ENCODE data around the gene TRAPPC11.

Gene TRAPPC11

DNA sequence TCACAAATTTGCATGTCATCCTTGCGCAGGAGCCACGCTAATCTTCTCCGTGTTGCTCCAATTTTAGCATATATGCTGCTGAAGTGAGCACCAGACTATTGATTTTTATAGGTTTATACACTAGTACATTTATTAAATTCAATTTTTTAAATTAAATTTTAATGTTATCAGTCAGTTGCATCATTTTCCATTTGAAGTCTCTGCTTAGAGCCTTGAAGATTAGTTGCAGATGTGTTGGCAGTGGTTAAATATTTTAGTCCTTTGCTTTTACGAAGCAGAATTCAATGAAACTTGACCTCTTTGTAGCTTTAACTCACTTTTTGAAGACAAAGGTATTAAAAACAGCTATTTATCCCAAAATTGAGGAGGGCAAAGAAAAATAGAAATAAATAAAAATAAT is 16.5 kb downstream of the TRAPPC11 start:
- DNase-seq (ENCODE audit: extremely low spot score) = no peak
- ChIA-PET POLR2A (no interaction called here), CTCF (no interaction called here)
- TF ChIP-seq, protein P1, sequence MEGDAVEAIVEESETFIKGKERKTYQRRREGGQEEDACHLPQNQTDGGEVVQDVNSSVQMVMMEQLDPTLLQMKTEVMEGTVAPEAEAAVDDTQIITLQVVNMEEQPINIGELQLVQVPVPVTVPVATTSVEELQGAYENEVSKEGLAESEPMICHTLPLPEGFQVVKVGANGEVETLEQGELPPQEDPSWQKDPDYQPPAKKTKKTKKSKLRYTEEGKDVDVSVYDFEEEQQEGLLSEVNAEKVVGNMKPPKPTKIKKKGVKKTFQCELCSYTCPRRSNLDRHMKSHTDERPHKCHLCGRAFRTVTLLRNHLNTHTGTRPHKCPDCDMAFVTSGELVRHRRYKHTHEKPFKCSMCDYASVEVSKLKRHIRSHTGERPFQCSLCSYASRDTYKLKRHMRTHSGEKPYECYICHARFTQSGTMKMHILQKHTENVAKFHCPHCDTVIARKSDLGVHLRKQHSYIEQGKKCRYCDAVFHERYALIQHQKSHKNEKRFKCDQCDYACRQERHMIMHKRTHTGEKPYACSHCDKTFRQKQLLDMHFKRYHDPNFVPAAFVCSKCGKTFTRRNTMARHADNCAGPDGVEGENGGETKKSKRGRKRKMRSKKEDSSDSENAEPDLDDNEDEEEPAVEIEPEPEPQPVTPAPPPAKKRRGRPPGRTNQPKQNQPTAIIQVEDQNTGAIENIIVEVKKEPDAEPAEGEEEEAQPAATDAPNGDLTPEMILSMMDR (IDR thresholded peaks at IDR 0.05; ENCODE audit: control extremely low read depth, extremely low read depth, low read depth, missing control alignments) = no peak

DNA sequence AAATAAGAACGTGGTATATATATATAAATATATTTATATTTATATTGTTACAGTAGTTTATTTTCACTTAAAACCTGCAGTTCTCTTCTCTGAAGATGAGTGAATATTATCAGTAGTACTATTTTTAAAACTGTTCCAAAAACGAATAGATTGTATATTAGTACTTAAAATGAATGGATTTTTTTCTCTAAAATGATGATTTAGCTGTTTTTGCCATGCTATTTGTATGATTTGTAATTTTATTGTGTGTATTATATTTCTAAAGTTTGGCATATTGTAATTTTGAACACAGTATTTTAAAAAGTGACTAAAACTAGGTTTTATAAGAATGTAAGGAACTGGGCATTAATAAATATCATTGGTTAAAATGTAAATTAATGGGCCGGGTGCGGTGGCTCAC is 22.0 kb downstream of the TRAPPC11 start:
- TF ChIP-seq, protein P1 (IDR thresholded peaks at IDR 0.05; ENCODE audit: control extremely low read depth, extremely low read depth, low read depth, missing control alignments) = no peak
- DNase-seq (ENCODE audit: extremely low spot score) = no peak
- ChIA-PET POLR2A (no interaction called here), CTCF (interaction anchor here (1.3 to 5.9 kb wide), 3 partner anchors 10 to 12 kb away, joined by 3 to 34 read pairs (median 8); no protein-coding TSS in a partner anchor)

DNA sequence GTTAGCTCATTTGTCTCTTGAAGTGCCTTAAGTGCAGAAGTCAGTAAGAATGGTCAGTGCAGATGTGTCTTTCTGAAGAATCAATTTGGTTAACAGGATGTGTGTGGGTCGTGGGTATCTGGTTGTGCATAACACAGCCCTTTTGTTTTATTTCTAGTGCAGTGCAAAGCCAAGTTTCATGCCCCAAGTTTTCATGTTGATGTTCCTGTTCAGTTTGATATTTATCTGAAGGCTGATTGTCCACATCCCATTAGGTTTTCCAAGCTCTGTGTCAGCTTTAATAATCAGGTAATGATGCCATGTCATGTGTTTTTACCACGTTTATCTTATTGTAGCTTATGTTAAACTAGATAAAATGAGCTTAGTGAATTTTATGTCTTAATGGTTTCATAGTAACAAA is 27.4 kb downstream of the TRAPPC11 start:
- CTCF ChIA-PET = interaction anchor here (0.9 to 5.9 kb wide), 4 partner anchors 12 to 51 kb away, joined by 3 to 34 read pairs (median 3); no protein-coding TSS in a partner anchor
- POLR2A ChIA-PET = no interaction called here
- TF ChIP-seq, protein P1 (IDR thresholded peaks at IDR 0.05; ENCODE audit: control extremely low read depth, extremely low read depth, low read depth, missing control alignments) = no peak
- no peak for DNase-seq (ENCODE audit: extremely low spot score)

DNA sequence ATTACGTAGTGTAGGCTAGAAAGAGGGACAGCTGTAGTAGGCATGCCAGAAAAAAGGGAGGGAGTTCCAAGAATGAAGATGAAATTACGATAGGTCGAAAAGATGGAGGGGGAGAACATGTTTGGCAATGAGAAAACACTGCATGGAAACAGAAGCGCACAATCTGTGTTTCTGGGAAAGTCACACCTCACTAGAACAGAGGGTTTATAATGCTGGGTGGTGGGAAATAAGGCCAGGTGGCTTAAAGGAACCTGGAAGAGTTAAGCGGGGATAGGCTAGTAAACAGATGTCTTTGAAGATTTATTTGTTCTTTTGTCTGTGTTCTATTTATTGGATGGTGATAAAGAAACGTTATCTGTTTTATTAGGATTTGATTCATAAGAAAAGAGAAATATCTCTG is 29.1 kb downstream of the TRAPPC11 start:
- TF ChIP-seq, protein P1 (IDR thresholded peaks at IDR 0.05; ENCODE audit: control extremely low read depth, extremely low read depth, low read depth, missing control alignments) = no peak
- CTCF ChIA-PET = no interaction called here
- DNase-seq (ENCODE audit: extremely low spot score) = no peak
- POLR2A ChIA-PET = no interaction called here

DNA sequence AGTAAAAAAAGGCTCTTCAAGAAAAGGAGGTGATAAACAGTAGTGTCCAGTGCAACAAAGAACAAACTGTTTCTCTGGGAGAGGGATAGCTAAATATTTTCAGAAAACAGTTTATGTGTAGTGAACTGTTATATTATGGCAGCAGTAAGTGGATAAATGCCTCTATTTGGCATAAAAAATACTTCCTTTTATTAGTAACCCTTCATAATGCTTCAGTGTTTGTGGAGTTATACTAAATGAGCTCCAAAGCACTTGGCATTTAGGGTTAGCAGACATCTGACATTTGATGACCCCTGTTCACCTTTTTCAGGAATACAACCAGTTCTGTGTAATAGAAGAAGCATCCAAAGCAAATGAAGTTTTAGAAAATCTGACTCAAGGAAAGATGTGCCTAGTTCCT is 31.9 kb downstream of the TRAPPC11 start:
- TF ChIP-seq, protein P1 (IDR thresholded peaks at IDR 0.05; ENCODE audit: control extremely low read depth, extremely low read depth, low read depth, missing control alignments) = no peak
- DNase-seq (ENCODE audit: extremely low spot score) = no peak
- CTCF ChIA-PET = interaction anchor here (1.3 to 2.2 kb wide), 2 partner anchors 12 to 13 kb away, joined by 3 to 6 read pairs; no protein-coding TSS in a partner anchor
- POLR2A ChIA-PET = no interaction called here

DNA sequence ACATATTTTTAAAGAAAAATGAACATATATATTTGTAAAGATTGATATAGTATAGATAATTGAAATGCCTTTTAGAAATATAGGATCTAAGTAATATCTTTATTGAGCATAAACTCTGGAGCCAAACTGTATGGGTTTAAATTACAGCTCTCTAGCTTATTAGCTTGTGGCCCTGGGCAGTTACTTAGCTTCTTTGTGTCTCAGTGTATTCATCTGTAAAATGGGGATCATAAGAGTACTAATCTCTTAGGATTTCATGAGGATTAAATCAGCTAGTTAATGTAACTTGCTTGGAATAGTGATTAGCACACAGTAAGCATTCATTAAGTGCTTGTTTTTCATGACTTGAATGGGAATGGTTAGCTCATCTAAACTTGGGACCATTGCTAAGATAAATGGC is 32.8 kb downstream of the TRAPPC11 start:
- TF ChIP-seq, protein P1 (IDR thresholded peaks at IDR 0.05; ENCODE audit: control extremely low read depth, extremely low read depth, low read depth, missing control alignments) = no peak
- CTCF ChIA-PET = interaction anchor here (0.9 to 2.2 kb wide), 4 partner anchors 10 to 26 kb away, joined by 3 to 6 read pairs (median 3); no protein-coding TSS in a partner anchor
- POLR2A ChIA-PET = no interaction called here
- no peak for DNase-seq (ENCODE audit: extremely low spot score)
